Stimulated activated CD4-positive, alpha-beta T cell treated with anti-CD3 and anti-CD28 coated beads, Interleukin-15, amount 100 ng/mL, for 24 hours (primary cell): ENCODE data around the gene PPP2R5E.

ENCODE experiments used
- DNase-seq: peaks from one replicate; pipeline ENCODE4 v3.0.0-alpha.2; 2020

Gene PPP2R5E

GRCh38 chr14:63468294-63468693 lies 74.9 kb downstream of the PPP2R5E start:
- DNase-seq, result no peak

GRCh38 chr14:63467440-63468072 lies 75.6 kb downstream of the PPP2R5E start:
- DNase-seq, result no peak

DNA sequence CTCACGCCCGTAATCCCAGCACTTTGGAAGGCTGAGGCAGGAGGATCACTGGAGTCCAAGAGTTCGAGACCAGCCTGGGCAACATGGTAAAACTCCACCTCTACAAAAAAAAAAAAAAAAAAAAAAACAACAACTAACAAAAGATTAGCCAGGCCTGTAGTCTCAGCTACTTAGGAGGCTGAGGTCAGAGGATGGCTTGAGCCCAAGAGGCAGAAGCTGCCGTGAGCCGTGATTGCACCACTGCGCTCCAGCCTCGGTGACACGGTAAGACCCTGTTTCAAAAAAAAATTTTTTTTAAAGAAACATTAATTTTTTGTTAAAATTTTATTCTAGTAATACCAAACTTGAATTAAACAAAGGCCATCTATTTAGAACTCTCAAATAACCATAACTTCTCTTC lies 77.8 kb downstream of the PPP2R5E start:
- DNase-seq, result no peak

GRCh38 chr14:63460680-63461369 lies 82.4 kb downstream of the PPP2R5E start:
- DNase-seq, result no peak

- no peak for DNase-seq
These were observed 83.4 kb downstream of the PPP2R5E start for GRCh38 chr14:63459738-63460137.

- DNase-seq, result no peak
These were observed 85.7 kb downstream of the PPP2R5E start for GRCh38 chr14:63457498-63457897.

DNA sequence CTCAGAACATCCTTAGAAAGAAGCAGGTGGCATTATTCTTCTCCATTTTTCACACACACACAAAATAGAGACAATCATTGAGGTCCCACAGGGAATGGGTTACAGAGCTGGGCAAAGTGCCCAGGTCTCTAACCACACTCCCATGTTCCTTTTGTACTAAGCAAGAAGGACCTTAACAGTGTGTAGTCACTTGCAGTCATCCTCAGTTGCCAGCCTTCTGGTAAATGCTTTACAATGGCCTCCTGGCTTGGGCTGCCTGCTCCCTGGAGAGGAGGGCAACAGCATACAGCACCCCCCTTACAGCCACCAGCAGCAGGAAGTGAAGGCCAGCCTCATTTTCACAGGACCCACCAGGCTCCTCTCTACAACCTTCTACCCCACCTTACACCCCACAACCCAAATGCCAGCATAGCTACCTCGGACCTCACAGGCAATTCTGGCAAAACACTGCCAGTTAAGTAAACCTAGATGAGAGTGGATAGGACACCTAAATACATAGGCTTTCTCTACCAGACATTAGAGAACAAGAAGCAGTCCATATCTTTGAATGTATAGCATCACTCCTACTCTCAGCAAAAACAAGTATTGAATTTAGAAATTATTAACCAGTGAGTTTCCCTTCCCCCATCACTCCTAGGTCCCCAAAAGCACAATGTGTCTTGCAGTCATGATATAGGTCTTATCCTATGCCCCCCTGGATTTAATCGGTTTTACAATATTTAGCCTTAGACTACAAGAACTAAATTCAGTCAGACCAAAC lies 88.1 kb downstream of the PPP2R5E start:
- no peak for DNase-seq

DNA sequence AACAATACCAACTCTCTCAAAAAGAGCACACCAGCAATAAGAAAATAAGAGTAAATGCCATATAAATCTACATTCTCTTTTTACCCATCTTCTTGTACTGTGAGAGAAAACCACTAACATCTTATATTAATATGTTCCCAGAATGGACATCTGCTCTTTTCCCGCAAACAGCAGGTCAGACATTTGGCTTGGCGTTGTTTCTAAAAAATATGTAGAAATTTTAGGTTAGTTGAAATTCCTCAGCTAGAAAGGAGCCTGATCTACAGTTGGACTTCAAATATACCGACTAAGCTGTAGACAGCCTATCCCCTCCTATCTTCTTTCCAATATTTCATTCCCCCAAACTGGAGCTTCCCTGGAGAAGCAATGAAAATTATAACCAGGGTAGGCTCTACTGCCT lies 88.7 kb downstream of the PPP2R5E start:
- DNase-seq, result no peak

DNA sequence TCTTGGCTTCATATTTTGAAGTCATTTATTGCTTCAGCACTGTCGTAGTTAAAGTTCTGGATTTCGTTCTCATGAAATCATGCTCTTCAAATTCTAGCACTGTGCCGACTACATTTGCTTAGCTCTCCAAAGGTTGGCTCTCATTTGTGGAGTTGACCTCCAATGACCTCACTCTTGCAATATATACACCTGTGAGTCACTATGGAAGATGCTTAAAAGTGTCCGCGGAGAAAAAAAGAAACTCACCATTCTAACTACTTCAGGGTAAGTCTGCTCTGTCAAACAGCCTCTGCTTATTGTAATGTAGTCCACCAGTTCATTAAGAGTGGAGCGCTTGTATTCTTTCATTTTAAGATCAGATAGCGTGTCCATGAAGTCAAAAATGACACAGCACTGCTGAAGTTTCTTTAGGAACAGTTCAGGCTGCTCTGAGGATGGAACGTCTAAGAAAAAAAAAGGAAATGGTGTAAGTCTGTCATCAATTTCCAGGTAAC lies 89.7 kb downstream of the PPP2R5E start:
- no peak for DNase-seq

GRCh38 chr14:63452796-63453195 lies 90.4 kb downstream of the PPP2R5E start:
- no peak for DNase-seq

GRCh38 chr14:63448841-63449240 lies 94.3 kb downstream of the PPP2R5E start:
- no peak for DNase-seq

- no peak for DNase-seq
These were observed 98.6 kb downstream of the PPP2R5E start for GRCh38 chr14:63444588-63444987.

DNA sequence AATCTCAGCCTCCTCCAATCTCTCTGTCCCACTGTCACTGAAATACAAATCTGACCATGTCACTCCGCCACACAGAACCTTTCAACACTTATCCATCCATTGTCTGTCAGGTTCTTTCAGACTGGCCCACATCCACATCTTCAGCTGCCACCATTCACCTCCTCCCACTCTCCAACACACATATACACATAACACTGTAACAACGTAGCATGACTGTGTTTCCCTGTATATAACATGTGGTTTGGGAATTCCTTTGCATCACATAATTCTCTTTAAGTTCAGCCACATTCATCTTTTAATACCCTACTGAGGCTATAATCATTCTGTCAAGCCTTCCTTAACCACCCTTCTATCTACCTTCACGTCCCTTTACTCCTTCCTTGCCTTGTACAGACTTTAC lies 99.2 kb downstream of the PPP2R5E start:
- DNase-seq, result no peak

GRCh38 chr14:63443361-63443760 lies 99.8 kb downstream of the PPP2R5E start:
- no peak for DNase-seq

DNA sequence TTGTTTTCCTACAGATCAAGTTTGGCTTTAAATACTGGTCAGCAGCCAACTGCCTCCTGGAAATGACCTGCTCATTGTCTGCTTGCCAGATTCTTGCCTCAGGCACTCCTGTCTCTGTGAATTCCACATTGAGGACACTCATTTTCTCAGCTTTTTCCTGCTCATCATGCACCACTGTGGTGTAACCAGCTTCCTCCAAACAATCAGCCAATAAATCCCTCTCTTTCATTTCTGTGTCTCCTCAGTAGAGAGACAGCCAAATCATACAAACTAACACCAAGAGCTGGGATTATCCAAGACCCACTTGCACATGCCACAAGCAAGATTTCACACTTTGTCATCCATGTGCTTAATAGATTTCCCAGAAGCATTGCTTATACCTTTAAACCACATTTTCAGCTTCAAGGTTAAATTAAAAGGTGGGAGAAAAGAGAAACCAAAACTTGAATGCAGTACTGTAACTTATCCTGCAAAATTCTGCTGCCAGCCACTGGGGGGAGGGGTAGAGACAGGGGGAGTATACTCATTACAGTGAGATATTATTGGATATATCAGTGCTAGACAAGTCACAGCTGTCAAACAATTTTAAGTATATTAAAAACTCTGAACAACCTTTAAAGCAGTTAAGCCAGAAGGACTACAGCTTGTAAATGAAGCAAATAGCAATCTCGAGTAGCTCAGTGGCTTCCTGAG lies 105.0 kb downstream of the PPP2R5E start:
- peak; percentile 31 for DNase-seq

DNA sequence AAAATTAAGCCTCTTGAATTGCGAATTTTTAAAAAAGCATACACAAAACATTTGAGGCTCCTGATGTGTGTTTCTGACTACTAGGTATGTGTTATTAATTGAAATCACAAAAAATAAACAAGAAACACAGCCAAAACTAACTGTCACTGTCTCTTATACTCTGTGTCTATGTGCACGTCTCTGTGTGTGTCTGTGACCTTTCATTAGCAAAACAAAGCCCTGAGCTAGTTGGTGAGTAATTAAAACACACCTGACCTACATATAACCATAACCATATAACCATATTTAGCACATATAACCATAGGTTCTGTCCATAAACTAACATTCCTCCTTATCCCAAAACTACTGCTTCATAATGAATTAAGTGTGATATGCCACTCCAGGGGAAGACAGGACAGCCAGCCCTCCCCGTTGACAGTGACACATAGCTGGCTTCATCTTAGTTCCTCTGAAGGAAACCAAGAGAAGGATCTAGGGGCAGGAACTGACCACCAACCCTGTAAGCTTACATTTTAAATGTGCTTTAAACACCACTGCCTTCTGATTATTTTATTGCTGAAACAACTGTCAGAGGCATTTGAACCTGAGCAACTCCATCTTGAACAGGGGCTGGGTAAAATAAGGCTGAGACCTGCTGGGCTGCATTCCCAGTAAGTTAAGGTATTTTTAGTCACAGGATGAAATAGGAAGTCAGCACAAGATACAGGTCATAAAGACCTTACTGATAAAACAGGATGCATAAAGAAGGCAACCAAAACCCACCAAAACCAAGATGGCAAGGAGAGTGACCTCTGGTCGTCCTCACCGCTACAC lies 106.7 kb downstream of the PPP2R5E start:
- no peak for DNase-seq

- no peak for DNase-seq
These were observed 107.3 kb downstream of the PPP2R5E start for GRCh38 chr14:63435838-63436237.

DNA sequence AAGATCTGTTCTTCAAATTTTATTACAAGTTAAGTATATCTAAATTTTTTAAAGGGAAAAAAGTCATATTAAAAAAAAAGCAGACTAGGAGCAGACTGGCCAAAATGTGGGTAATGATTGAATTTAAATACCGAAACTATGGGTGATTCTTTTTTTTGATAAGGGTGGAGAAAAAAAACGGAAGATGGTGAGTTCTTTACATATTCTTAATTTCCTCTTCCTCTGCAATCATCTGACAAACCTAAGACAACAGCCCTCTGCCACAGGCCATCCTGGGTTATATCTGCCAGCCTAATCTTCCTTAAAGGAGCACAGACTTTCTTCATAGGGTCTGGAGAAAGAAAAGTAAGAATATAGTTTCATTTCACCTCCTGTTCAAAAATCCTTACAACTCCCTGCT lies 108.0 kb downstream of the PPP2R5E start:
- DNase-seq, result no peak

- DNase-seq, result no peak
These were observed 110.2 kb downstream of the PPP2R5E start for GRCh38 chr14:63432888-63433552.

GRCh38 chr14:63432228-63432627 lies 110.9 kb downstream of the PPP2R5E start:
- no peak for DNase-seq

- no peak for DNase-seq
These were observed 111.7 kb downstream of the PPP2R5E start for GRCh38 chr14:63431466-63431865.

DNA sequence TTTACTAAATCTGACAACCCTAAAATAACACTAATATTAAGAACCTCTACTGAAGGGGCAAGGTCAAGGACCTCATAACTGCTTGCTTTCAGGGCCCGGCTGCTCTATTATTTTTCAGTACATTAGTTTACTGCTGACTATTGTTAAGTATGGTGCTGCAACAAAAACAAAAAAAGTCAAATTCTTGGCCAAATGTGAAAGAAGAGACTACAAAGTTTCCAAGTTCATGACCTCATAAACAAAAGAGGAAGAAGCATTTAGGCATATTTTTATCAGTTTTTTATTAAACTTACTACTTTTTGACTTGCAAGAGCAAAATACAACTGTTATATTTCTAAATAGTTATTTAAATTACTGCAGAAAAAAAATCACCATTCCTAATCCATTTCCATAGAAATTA lies 114.7 kb downstream of the PPP2R5E start:
- no peak for DNase-seq
